Ovary (tissue), 3 donors: Measurements from ENCODE around the gene NAB2.
A peak's percentile ranks its signal among the peaks of the same experiment; 100 is the strongest.

Source experiments
- CTCF ChIP-seq, 3 donors: fragments of 450-650 bp in 2 of 3; fragments of 200-600 bp in 1 of 3; IDR thresholded peaks; one replicate each; pipeline versions ENCODE4 v1.5.1 to v1.8.0; 2016 to 2022; ENCODE audit warnings: antibody characterized with exemption in 3 of 3, mild to moderate bottlenecking in 1 of 3
- EP300 ChIP-seq: sonication (generic); formaldehyde crosslinking; IDR thresholded peaks from one replicate; pipeline ENCODE4 v1.6.1; 2017; ENCODE audit warnings: antibody characterized with exemption
- POLR2A ChIP-seq: fragments of 450-650 bp; IDR thresholded peaks from one replicate; pipeline ENCODE4 v1.6.1; 2017; ENCODE audit warnings: antibody characterized with exemption, mild to moderate bottlenecking, moderate library complexity
- donor health status: DM: no; HTN: no; CAD: no.

GRCh38 chr12:57127101-57127725, 38.3 kb downstream of the NAB2 start:
- TF ChIP-seq CTCF (IDR thresholded peaks at IDR 0.05) = peak in 2 of 3 donors; percentile 16 to 44
- no peak for TF ChIP-seq POLR2A
- no peak for TF ChIP-seq EP300
